SK-N-SH treated with all-trans-retinoic acid at 6 μM for 48 hours (cell line): Measurements from ENCODE around the gene STAG1.
"Not testable (repeated sequence)": the region's sequence is repeated elsewhere in the genome, so short reads cannot be mapped to it uniquely, and the experiment has no call there.

Experiments used
- ATAC-seq: fragments of 200-7000 bp; cut with Tn5 transposase; 3 replicates; pipeline ENCODE4 v1.9.1; 2020; ENCODE audit warnings: mild to moderate bottlenecking, moderate library complexity
- ARNTL ChIP-seq: fragments of 450-650 bp; formaldehyde crosslinking; IDR thresholded peaks from 2 replicates; pipeline ENCODE4 v1.5.0; 2020; ENCODE audit warnings: low read depth, mild to moderate bottlenecking, moderate library complexity, borderline replicate concordance
- CSDC2 ChIP-seq: fragments of 250-450 bp; sonication (Bioruptor Pico); IDR thresholded peaks from 2 replicates; pipeline ENCODE4 v1.5.0; 2020; ENCODE audit warnings: mild to moderate bottlenecking, moderate library complexity
- ESRRG ChIP-seq: fragments of 250-450 bp; sonication (Bioruptor Pico); IDR thresholded peaks from 2 replicates; pipeline ENCODE4 v1.6.1; 2021; ENCODE audit warnings: mild to moderate bottlenecking
- GLIS3 ChIP-seq: fragments of 250-450 bp; sonication (Bioruptor Pico); IDR thresholded peaks from 2 replicates; pipeline ENCODE4 v1.5.0; 2020; ENCODE audit warnings: mild to moderate bottlenecking, moderate library complexity
- ISL1 ChIP-seq: fragments of 250-450 bp; sonication (Bioruptor Pico); IDR thresholded peaks from 2 replicates; pipeline ENCODE4 v2.1.2; 2022; ENCODE audit warnings: mild to moderate bottlenecking, moderate library complexity
- OSR1 ChIP-seq: fragments of 250-450 bp; sonication (Bioruptor Pico); IDR thresholded peaks from 2 replicates; pipeline ENCODE4 v1.8.0; 2022; ENCODE audit warnings: moderate library complexity, mild to moderate bottlenecking, inconsistent platforms
- RARB ChIP-seq: fragments of 250-450 bp; sonication (Bioruptor Pico); IDR thresholded peaks from 2 replicates; pipeline ENCODE4 v1.8.0; 2021; ENCODE audit warnings: mild to moderate bottlenecking, moderate library complexity
- SNAI2 ChIP-seq: fragments of 250-450 bp; sonication (Bioruptor Pico); IDR thresholded peaks from 2 replicates; pipeline ENCODE4 v1.5.0; 2020; ENCODE audit warnings: mild to moderate bottlenecking, moderate library complexity
- TCF4 ChIP-seq: fragments of 250-450 bp; sonication (Bioruptor Pico); IDR thresholded peaks from 2 replicates; pipeline ENCODE4 v1.8.0; 2021; ENCODE audit warnings: mild to moderate bottlenecking, moderate library complexity, borderline replicate concordance
- TOX ChIP-seq: fragments of 250-450 bp; sonication (Bioruptor Pico); IDR thresholded peaks from 2 replicates; pipeline ENCODE4 v1.8.0; 2021; ENCODE audit warnings: mild to moderate bottlenecking, moderate library complexity, borderline replicate concordance
- ZC3H10 ChIP-seq: fragments of 250-450 bp; sonication (Bioruptor Pico); IDR thresholded peaks from 2 replicates; pipeline ENCODE4 v1.5.1; 2021; ENCODE audit warnings: mild to moderate bottlenecking, moderate library complexity
- ZFP3 ChIP-seq: fragments of 250-450 bp; sonication (Bioruptor Pico); IDR thresholded peaks from 2 replicates; pipeline ENCODE4 v1.5.0; 2020; ENCODE audit warnings: mild to moderate bottlenecking, moderate library complexity
- ZFP30 ChIP-seq: fragments of 450-650 bp; formaldehyde crosslinking; IDR thresholded peaks from 2 replicates; pipeline ENCODE4 v1.5.0; 2022; ENCODE audit warnings: mild to moderate bottlenecking, moderate library complexity
- ZNF565 ChIP-seq: fragments of 450-650 bp; formaldehyde crosslinking; conservative IDR thresholded peaks from 2 replicates; pipeline ENCODE4 v1.5.0; 2020; ENCODE audit warnings: low read depth, mild to moderate bottlenecking, moderate library complexity
- ZNF70 ChIP-seq: fragments of 450-650 bp; formaldehyde crosslinking; IDR thresholded peaks from 2 replicates; pipeline ENCODE4 v1.5.0; 2020; ENCODE audit warnings: mild to moderate bottlenecking, moderate library complexity
- ZNF8 ChIP-seq: fragments of 450-650 bp; formaldehyde crosslinking; IDR thresholded peaks from 2 replicates; pipeline ENCODE4 v1.5.0; 2020; ENCODE audit warnings: mild to moderate bottlenecking, moderate library complexity
- TF ChIP-seq, protein P1 (sequence below): fragments of 250-450 bp; sonication (Bioruptor Pico); IDR thresholded peaks from 2 replicates; pipeline ENCODE4 v1.8.0; 2020; ENCODE audit warnings: mild to moderate bottlenecking, moderate library complexity, borderline replicate concordance
- TF ChIP-seq, protein P2 (sequence below): fragments of 250-450 bp; sonication (Bioruptor Pico); IDR thresholded peaks from 2 replicates; pipeline ENCODE4 v1.5.1; 2020; ENCODE audit warnings: low read depth, mild to moderate bottlenecking, moderate library complexity
- TF ChIP-seq, protein P3 (sequence below): fragments of 250-450 bp; sonication (Bioruptor Pico); IDR thresholded peaks from 2 replicates; pipeline ENCODE4 v1.5.1; 2021; ENCODE audit warnings: mild to moderate bottlenecking, moderate library complexity
- TF ChIP-seq, protein P4 (sequence below): fragments of 250-450 bp; sonication (Bioruptor Pico); IDR thresholded peaks from 2 replicates; pipeline ENCODE4 v1.5.0; 2020; ENCODE audit warnings: mild to moderate bottlenecking, moderate library complexity

Gene STAG1

DNA sequence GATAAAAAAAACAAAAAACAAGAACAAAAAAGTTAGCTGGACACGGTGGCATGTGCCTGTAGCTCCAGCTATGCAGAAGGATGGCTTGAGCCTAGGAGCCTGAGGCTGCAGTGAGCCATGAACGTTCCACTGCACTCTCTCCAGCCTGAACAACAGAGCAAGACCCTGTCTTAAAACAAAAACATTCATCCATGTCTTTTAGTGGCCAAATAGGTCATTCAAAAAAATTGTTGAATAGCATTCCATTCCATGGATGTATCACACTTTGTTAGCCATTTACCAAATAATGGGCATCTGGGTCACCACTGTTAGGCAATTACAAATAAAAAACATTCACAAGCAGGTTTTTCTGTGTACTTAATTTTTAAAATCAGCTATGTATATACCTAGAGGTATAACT is 139.7 kb downstream of the STAG1 start:
- ATAC-seq = no peak
- TF ChIP-seq, protein P1, sequence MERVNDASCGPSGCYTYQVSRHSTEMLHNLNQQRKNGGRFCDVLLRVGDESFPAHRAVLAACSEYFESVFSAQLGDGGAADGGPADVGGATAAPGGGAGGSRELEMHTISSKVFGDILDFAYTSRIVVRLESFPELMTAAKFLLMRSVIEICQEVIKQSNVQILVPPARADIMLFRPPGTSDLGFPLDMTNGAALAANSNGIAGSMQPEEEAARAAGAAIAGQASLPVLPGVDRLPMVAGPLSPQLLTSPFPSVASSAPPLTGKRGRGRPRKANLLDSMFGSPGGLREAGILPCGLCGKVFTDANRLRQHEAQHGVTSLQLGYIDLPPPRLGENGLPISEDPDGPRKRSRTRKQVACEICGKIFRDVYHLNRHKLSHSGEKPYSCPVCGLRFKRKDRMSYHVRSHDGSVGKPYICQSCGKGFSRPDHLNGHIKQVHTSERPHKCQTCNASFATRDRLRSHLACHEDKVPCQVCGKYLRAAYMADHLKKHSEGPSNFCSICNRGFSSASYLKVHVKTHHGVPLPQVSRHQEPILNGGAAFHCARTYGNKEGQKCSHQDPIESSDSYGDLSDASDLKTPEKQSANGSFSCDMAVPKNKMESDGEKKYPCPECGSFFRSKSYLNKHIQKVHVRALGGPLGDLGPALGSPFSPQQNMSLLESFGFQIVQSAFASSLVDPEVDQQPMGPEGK (CRISPR knock-in tag) = no peak
- TF ChIP-seq, protein P2, sequence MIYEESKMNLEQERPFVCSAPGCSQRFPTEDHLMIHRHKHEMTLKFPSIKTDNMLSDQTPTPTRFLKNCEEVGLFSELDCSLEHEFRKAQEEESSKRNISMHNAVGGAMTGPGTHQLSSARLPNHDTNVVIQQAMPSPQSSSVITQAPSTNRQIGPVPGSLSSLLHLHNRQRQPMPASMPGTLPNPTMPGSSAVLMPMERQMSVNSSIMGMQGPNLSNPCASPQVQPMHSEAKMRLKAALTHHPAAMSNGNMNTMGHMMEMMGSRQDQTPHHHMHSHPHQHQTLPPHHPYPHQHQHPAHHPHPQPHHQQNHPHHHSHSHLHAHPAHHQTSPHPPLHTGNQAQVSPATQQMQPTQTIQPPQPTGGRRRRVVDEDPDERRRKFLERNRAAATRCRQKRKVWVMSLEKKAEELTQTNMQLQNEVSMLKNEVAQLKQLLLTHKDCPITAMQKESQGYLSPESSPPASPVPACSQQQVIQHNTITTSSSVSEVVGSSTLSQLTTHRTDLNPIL = no peak
- TF ChIP-seq TCF4 (CRISPR knock-in tag) = no peak
- no peak for TF ChIP-seq ISL1
- TF ChIP-seq CSDC2 (CRISPR knock-in tag) = no peak
- no peak for TF ChIP-seq ZNF70 (CRISPR knock-in tag)
- no peak for TF ChIP-seq RARB (CRISPR knock-in tag)
- TF ChIP-seq, all 23 proteins: peak for 0

DNA sequence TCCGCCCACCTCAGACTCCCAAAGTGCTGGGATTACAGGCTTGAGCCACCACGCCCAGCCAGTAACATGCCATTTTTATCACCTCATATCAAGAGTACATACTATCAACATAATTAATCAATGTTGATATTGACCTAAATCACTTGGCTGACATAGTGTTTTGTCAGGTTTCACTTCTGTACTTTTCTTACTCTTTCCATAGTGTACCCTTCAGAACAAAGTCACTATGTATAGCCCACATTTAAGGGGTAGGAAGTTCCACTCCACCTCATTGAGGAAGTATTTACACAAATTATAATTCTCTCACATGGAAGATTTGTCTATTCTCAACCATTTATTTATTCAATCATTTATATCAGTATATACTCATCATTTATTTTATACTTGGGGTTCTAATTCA is 145.2 kb downstream of the STAG1 start:
- no peak for ATAC-seq
- no peak for TF ChIP-seq ZFP3 (CRISPR knock-in tag)
- no peak for TF ChIP-seq TCF4 (CRISPR knock-in tag)
- TF ChIP-seq, protein P2 = no peak
- no peak for TF ChIP-seq ESRRG (CRISPR knock-in tag)
- TF ChIP-seq ARNTL (CRISPR knock-in tag) = no peak
- TF ChIP-seq, protein P3, sequence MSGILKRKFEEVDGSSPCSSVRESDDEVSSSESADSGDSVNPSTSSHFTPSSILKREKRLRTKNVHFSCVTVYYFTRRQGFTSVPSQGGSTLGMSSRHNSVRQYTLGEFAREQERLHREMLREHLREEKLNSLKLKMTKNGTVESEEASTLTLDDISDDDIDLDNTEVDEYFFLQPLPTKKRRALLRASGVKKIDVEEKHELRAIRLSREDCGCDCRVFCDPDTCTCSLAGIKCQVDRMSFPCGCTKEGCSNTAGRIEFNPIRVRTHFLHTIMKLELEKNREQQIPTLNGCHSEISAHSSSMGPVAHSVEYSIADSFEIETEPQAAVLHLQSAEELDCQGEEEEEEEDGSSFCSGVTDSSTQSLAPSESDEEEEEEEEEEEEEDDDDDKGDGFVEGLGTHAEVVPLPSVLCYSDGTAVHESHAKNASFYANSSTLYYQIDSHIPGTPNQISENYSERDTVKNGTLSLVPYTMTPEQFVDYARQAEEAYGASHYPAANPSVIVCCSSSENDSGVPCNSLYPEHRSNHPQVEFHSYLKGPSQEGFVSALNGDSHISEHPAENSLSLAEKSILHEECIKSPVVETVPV = no peak
- TF ChIP-seq, protein P1 (CRISPR knock-in tag) = no peak
- no peak for TF ChIP-seq OSR1 (CRISPR knock-in tag)
- no peak for TF ChIP-seq ZFP30 (CRISPR knock-in tag)
- no peak for TF ChIP-seq RARB (CRISPR knock-in tag)
- TF ChIP-seq ZNF8 (CRISPR knock-in tag) = no peak
- TF ChIP-seq, protein P4, sequence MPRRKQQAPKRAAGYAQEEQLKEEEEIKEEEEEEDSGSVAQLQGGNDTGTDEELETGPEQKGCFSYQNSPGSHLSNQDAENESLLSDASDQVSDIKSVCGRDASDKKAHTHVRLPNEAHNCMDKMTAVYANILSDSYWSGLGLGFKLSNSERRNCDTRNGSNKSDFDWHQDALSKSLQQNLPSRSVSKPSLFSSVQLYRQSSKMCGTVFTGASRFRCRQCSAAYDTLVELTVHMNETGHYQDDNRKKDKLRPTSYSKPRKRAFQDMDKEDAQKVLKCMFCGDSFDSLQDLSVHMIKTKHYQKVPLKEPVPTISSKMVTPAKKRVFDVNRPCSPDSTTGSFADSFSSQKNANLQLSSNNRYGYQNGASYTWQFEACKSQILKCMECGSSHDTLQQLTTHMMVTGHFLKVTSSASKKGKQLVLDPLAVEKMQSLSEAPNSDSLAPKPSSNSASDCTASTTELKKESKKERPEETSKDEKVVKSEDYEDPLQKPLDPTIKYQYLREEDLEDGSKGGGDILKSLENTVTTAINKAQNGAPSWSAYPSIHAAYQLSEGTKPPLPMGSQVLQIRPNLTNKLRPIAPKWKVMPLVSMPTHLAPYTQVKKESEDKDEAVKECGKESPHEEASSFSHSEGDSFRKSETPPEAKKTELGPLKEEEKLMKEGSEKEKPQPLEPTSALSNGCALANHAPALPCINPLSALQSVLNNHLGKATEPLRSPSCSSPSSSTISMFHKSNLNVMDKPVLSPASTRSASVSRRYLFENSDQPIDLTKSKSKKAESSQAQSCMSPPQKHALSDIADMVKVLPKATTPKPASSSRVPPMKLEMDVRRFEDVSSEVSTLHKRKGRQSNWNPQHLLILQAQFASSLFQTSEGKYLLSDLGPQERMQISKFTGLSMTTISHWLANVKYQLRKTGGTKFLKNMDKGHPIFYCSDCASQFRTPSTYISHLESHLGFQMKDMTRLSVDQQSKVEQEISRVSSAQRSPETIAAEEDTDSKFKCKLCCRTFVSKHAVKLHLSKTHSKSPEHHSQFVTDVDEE = no peak
- no peak for TF ChIP-seq ZC3H10 (CRISPR knock-in tag)

DNA sequence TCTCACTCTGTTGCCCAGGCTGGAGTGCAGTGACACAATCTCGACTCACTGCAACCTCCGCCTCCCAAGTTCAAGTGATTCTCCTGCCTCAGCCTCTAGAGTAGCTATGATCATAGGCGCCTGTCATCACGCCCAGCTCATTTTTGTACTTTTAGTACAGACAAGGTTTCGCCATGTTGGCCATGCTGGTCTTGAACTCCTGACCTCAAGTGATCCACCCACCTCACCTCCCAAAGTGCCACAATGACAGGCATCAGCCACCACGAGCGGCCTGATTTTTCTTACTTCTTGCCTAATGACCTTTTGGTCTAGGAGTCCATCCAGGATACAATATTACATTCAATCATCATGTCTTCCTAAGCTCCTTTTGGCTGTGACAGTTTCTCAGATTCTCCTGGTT is 146.0 kb downstream of the STAG1 start:
- ATAC-seq = not testable (repeated sequence)

DNA sequence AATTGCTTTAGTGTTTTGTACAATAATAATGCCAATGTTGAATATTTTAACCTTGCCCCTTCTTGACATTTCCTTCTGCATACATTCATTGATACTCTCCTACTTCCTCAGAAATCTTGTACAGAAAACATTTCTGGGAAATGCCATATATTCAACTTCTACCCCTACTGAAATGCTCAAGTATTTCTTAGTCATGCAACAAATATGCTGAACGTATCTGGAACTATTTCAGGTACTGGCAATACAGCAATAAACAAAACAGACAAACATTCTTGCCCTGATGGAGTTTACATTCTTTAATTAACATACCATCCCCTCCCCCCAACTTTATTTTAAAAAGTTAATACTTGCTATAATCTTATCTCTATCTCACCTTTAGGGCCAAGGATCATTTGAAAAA is 147.2 kb downstream of the STAG1 start:
- no peak for ATAC-seq
- no peak for TF ChIP-seq SNAI2 (CRISPR knock-in tag)
- no peak for TF ChIP-seq OSR1 (CRISPR knock-in tag)
- TF ChIP-seq ZFP30 (CRISPR knock-in tag) = no peak
- no peak for TF ChIP-seq ZNF565 (CRISPR knock-in tag)
- no peak for TF ChIP-seq ZNF70 (CRISPR knock-in tag)
- no peak for TF ChIP-seq ARNTL (CRISPR knock-in tag)
- TF ChIP-seq, protein P2 = no peak
- TF ChIP-seq, protein P1 (CRISPR knock-in tag) = no peak
- no peak for TF ChIP-seq ISL1
- TF ChIP-seq ZFP3 (CRISPR knock-in tag) = no peak
- no peak for TF ChIP-seq GLIS3 (CRISPR knock-in tag)
- TF ChIP-seq, protein P3 = no peak
- no peak for TF ChIP-seq TOX
- no peak for TF ChIP-seq RARB (CRISPR knock-in tag)
